Activated T-cell treated with anti-CD3 and anti-CD28 coated beads, Interleukin-2, amount 50 U/mL, for 72 hours (primary cell): ENCODE results near the gene SLC25A39. TPM values are rescaled to one million over a fixed set of nuclear protein-coding genes. Genes with fewer than 3 reads are reported as not detected.
A peak's percentile ranks its signal among the peaks of the same experiment; 100 is the strongest.
"Not testable (repeated sequence)": the region's sequence is repeated elsewhere in the genome, so short reads cannot be mapped to it uniquely, and the experiment has no call there.

Source experiments
- ATAC-seq, 2 donors: fragments of 150-1000 bp; cut with Tn5 transposase; replicated peaks in 1 of 2; 2 replicates each; pipeline ENCODE4 v1.10.0; 2021; ENCODE audit warnings: moderate library complexity in 2 of 2, mild to moderate bottlenecking in 1 of 2
- DNase-seq, 2 donors: peaks; one replicate each; pipeline ENCODE4 v3.0.0; 2021 to 2022; ENCODE audit warnings: mixed read lengths in 1 of 2
- H3K27ac Mint-ChIP-seq: one replicate; pipeline ENCODE4 v1.8.0; 2022; ENCODE audit warnings: mild to moderate bottlenecking, moderate library complexity, mixed read lengths
- H3K27me3 Mint-ChIP-seq: one replicate; pipeline ENCODE4 v1.8.0; 2022; ENCODE audit warnings: low read depth, mixed read lengths
- H3K36me3 Mint-ChIP-seq, 2 donors: one replicate each; pipeline ENCODE4 v1.8.0; 2022; ENCODE audit warnings: mixed read lengths in 2 of 2, mild to moderate bottlenecking in 1 of 2; ENCODE audit not compliant: insufficient read depth in 2 of 2
- H3K4me1 Mint-ChIP-seq: one replicate; pipeline ENCODE4 v1.8.0; 2022; ENCODE audit warnings: low read depth, mixed read lengths
- H3K4me3 Mint-ChIP-seq, 2 donors: one replicate each; pipeline ENCODE4 v1.8.0; 2022; ENCODE audit warnings: mild to moderate bottlenecking in 2 of 2, mixed read lengths in 2 of 2, moderate library complexity in 2 of 2
- H3K9me3 Mint-ChIP-seq, 2 donors: one replicate each; pipeline ENCODE4 v1.8.0; 2022; ENCODE audit warnings: mixed read lengths in 2 of 2
- total RNA-seq, 2 donors: library from RNA; stranded (reverse); gene quantifications; one replicate each; pipeline ENCODE4 v1.2.3, GENCODE V29; 2022

SLC25A39 gene
- total RNA-seq, 2 donors from 2014 or later = 83.6 to 97.2 TPM

DNA sequence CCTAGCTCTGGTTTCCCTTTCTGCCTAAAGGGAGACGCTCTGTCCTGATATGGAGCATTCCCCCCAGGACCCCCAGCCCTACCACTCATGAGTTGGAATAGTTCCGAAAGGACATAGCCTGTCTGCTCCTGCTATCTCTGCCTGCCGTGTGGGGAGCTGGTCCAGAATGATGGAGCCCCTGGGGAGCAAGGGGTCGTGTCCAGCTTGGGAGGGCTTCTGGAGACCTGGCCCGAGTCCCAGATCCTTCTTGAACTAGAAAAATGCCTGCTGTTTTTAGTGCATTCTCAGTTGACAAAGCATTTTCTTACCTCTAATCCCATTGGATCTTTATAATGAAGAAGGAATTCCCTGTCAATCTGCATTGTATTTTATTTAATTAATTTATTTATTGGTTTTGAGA, 11.3 kb upstream of the SLC25A39 start:
- no peak overlapping the region for H3K4me3 Mint-ChIP-seq
- no peaks in the 10 kb centered on the region for H3K36me3 Mint-ChIP-seq
- no peak for DNase-seq
- peaks cover 15% of the 10 kb centered on the region for H3K4me1 Mint-ChIP-seq
- no peaks in the 10 kb centered on the region for H3K9me3 Mint-ChIP-seq
- H3K27ac Mint-ChIP-seq = no peak overlapping the region
- no peak for ATAC-seq
- H3K27me3 Mint-ChIP-seq = no peaks in the 10 kb centered on the region

DNA sequence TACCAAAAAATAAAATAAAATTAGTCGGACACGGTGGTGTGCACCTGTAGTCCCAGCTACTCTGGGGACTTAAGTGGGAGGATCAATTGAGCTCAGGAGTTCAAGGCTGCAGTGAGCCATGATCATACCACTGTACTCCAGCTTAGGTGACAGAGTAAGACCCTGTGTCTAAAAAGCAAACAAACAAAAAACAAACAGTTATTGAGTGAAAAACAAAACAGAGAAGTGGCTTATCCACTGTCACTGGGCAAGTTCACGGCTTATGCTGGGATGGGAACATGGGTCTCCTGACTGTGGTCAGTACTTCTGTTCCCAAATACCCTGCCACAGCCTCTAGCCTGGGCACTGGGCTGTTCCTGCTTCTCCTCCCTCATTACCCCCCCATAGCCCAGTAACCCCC, 10.9 kb upstream of the SLC25A39 start:
- no peak overlapping the region for H3K27ac Mint-ChIP-seq
- H3K9me3 Mint-ChIP-seq = no peaks in the 10 kb centered on the region
- DNase-seq (no peak), ATAC-seq (no peak)
- H3K36me3 Mint-ChIP-seq = no peaks in the 10 kb centered on the region
- H3K4me1 Mint-ChIP-seq = peaks cover 16% of the 10 kb centered on the region
- H3K4me3 Mint-ChIP-seq = no peak overlapping the region
- no peaks in the 10 kb centered on the region for H3K27me3 Mint-ChIP-seq

DNA sequence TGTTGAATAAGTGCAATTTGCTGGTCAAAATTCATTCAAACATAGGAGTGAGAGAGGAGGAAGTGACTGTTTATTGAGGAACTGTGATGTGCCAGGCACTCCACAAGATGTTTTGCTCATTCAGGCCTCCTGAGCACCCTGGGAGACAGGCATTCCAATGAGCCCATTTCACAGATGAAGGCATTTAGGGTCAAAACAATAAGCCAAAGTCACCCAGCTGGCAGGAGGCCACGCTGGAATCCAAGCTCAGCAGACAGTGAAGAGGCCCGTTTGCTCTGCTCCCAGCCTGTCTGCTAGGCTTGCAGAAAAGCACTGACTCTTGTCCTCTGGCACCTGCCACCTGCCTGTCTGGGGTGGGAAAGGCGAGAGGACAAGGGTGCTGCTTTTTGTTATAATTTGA, 10.1 kb upstream of the SLC25A39 start:
- Mint-ChIP-seq H3K27ac (no peak overlapping the region), H3K9me3 (no peaks in the 10 kb centered on the region), H3K36me3 (no peaks in the 10 kb centered on the region), H3K4me3 (no peak overlapping the region), H3K27me3 (no peaks in the 10 kb centered on the region), H3K4me1 (peaks cover 16% of the 10 kb centered on the region)
- DNase-seq (no peak), ATAC-seq (no peak)

DNA sequence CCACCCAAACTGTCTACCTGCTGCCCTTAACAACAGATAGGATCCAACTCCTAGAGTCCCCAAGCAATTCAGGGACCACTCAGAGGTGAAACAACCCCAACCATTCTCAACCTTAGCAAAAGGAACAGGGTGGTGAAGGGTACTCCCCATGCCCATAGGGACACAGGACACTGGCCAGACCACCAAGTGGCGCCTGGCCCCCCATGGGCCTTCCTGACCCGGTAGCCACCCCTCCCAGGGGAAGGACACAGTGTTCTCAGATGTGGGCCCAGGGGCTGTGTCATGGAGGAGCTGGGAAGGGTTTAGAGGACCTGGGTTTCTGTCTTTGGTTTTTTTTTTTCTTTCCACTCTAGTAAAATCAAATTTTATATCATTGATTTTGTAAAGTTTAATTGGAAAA, 9.7 kb upstream of the SLC25A39 start:
- ATAC-seq = no peak
- Mint-ChIP-seq H3K4me3 (no peak overlapping the region), H3K36me3 (no peaks in the 10 kb centered on the region), H3K4me1 (peaks cover 16% of the 10 kb centered on the region), H3K27me3 (no peaks in the 10 kb centered on the region), H3K27ac (no peak overlapping the region), H3K9me3 (no peaks in the 10 kb centered on the region)
- DNase-seq = no peak

DNA sequence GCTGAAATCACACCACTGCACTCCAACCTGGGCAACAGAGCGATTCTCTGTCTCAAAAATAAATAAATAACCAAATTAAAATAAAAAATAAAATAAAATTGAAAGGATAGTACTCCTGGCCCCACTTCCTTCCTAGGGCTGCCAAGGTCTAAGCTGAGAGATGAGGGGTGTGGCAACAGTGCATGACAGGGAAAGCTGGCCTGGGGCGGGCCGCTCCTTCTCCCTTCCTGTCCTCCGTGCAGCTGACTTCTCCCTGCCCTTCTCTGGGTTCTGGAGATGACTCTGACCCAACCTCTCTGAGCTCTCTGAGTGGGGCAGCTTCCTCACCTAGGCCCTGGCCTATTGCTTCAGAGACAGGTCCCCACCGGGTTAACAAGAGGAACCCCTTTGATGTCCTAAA, 8.7 kb upstream of the SLC25A39 start:
- peaks cover 11% of the 10 kb centered on the region for H3K4me1 Mint-ChIP-seq
- H3K27me3 Mint-ChIP-seq = no peaks in the 10 kb centered on the region
- H3K27ac Mint-ChIP-seq = no peak overlapping the region
- no peak for ATAC-seq
- no peak overlapping the region for H3K4me3 Mint-ChIP-seq
- H3K36me3 Mint-ChIP-seq = no peaks in the 10 kb centered on the region
- no peaks in the 10 kb centered on the region for H3K9me3 Mint-ChIP-seq
- DNase-seq = no peak

DNA sequence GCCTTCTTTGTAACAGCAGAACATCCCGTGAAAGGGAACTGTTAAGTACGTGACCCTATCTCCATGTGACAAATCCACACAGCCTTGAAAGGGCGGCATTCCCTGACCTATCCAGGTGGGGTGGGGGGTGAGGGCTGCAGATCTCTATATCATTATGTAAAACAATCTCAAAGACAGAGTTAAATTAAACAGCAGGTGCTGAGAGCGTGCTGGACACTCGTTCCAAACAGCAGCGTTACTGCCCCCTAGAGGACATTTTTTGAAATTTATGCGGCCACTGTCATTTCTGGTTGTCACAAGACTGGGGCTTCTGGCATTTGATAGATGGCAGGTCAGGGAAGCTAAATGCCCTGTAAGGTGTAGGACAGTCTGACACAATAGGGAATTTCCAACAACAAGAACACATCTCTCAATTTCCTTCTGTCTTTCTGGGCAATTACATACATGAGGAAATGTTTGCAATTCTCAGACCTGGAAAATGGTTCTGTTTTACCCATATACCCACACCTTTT, 6.7 kb upstream of the SLC25A39 start:
- Mint-ChIP-seq H3K4me3 (no peak overlapping the region), H3K9me3 (no peaks in the 10 kb centered on the region), H3K27ac (no peak overlapping the region), H3K4me1 (peaks cover 14% of the 10 kb centered on the region), H3K27me3 (no peaks in the 10 kb centered on the region), H3K36me3 (no peaks in the 10 kb centered on the region)
- DNase-seq (peak; percentile 76 to 82), ATAC-seq (peak; percentile 42 to 50)

DNA sequence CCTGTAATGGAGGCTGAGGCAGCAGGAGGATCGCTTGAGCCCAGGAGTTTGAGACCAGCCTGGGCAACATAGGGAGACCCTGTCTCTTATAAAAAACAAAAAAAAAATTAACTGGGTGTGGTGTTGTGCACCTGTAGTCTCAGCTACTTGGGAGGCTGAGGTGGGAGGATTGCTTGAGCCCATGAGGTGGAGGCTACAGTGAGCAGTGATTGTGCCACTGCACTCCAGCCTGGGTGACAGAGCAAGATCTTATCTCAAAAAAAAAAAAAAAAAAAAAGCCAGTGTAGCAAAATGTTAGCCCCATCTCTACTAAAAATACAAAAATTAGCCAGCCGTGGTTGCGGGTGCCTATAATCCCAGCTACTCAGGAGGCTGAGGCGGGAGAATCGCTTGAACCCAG, 5.6 kb upstream of the SLC25A39 start:
- H3K4me1 Mint-ChIP-seq = peaks cover 17% of the 10 kb centered on the region
- not testable (repeated sequence) for H3K9me3 Mint-ChIP-seq, H3K36me3 Mint-ChIP-seq, H3K27me3 Mint-ChIP-seq, H3K27ac Mint-ChIP-seq, ATAC-seq, H3K4me3 Mint-ChIP-seq, DNase-seq

DNA sequence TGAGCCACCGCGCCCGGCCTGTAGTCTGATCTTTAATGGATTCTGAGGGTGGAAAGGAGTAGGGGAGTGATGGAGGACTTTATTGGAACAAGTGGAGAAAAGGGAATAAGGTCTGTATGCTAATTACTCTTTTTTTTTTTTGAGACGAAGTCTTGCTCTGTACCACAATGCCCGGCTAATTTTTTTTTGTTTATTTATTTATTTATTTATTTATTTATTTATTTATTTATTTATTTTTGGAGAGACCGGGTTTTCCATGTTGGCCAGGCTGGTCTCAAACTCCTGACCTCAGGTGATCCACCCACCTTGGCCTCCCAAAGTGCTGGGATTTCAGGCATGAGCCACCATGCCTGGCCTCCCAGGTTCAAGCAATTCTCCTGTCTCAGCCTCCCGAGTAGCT, 4.9 kb upstream of the SLC25A39 start:
- not testable (repeated sequence) for H3K9me3 Mint-ChIP-seq, H3K36me3 Mint-ChIP-seq, ATAC-seq, DNase-seq, H3K4me3 Mint-ChIP-seq, H3K27me3 Mint-ChIP-seq, H3K27ac Mint-ChIP-seq
- peaks cover 21% of the 10 kb centered on the region for H3K4me1 Mint-ChIP-seq

DNA sequence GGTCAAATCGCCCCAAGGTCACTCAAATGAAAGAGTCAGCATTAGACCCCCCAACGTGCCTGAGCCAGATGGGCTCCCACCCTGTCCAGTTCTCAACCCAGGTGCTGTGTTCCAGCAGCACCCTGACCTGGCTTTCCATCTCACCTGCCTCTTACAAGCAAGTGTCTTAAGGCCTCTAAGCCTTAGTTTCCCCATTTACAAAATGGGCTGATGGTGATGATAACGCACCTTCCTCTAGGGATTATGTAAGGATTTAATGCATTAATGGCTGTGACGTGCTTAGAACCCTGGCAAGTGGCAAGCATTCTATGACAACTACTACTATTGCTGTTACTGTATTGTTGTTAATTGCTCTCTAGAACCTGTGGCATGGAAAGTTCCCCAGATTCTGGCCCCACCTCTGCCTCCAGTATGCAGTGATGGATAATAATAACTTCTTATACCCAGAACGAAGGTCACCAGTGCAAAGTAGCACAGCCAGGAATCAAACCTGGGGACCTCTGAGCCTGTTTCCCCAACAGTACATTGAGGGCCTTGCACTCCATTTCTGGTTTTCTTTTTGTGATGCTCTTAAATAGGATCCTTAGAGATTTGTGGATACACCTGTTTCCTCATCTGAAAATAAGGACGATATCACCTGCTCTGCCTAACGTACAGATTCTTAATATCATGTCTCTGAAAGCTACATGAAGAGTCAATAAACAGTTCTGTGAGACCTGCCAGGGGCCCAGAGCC, 3.3 kb upstream of the SLC25A39 start:
- no peak for ATAC-seq

DNA sequence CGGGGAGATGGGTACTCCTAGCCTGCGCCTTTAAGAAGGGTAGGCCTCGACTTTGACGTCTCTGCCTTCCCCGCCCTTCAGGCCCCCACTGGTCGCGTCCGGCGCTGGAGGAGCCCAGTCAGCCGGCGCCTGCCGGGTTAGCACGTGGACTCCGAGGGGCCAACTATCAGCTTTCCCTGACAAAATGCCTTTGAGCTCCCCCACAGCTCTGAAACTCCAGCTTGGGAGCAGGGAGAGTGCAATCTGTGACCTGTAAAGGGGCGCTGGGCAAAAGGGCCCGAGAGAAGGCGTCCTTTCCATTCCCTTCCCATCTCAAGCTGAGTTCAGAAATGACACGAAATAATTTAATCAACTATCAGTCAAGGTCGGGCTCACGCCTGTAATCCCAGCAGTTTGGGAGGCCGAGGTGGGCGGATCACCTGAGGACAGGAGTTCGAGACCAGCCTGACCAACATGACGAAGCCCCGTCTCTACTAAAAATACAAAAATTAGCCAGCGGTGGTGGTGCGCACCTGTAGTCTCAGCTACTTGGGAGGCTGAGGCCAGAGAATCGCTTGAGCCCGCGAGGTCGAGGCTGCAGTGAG, 2.3 kb upstream of the SLC25A39 start:
- H3K27ac Mint-ChIP-seq = peak overlapping the region; percentile 60
- H3K4me1 Mint-ChIP-seq = peaks cover 30% of the 10 kb centered on the region
- H3K9me3 Mint-ChIP-seq = no peaks in the 10 kb centered on the region
- ATAC-seq (peak; percentile 74), DNase-seq (peak; percentile 93 to 96)
- no peaks in the 10 kb centered on the region for H3K27me3 Mint-ChIP-seq
- H3K36me3 Mint-ChIP-seq = no peaks in the 10 kb centered on the region
- peak overlapping the region; percentile 75 to 78 for H3K4me3 Mint-ChIP-seq

More for the DNA sequence above, 3.3 kb upstream of the SLC25A39 start:
- H3K4me1 Mint-ChIP-seq = peaks cover 30% of the 10 kb centered on the region
- H3K27me3 Mint-ChIP-seq = no peaks in the 10 kb centered on the region
- no peaks in the 10 kb centered on the region for H3K36me3 Mint-ChIP-seq
- no peaks in the 10 kb centered on the region for H3K9me3 Mint-ChIP-seq
- no peak for DNase-seq
- no peak overlapping the region for H3K27ac Mint-ChIP-seq
- peak overlapping the region; percentile 36 to 43 for H3K4me3 Mint-ChIP-seq

DNA sequence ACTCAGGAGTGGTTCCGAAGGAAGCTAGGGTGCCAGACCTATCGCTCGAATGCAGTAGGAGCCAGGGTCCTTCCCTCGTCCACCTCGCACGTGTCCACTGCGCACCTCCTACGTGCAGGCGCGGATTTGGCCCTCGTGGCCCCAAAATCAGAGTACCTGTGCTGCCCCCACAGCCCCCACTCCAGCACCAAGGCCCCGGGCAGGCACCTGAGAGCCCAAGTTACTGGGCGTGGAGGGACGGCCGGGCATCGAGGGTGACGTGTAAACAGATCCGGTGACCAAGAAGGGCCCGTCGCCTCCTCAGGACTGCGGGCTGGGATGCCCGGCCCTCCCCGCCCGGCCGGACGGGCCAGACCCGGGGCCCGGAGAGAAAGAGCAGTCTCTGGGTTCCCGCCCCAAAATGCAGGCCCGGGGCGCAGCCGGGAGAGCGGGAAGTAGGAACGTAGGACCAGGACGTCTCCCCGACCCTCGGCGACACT, 492 bp downstream of the SLC25A39 start:
- peak in 1 of 2 donors; percentile 2 for ATAC-seq

DNA sequence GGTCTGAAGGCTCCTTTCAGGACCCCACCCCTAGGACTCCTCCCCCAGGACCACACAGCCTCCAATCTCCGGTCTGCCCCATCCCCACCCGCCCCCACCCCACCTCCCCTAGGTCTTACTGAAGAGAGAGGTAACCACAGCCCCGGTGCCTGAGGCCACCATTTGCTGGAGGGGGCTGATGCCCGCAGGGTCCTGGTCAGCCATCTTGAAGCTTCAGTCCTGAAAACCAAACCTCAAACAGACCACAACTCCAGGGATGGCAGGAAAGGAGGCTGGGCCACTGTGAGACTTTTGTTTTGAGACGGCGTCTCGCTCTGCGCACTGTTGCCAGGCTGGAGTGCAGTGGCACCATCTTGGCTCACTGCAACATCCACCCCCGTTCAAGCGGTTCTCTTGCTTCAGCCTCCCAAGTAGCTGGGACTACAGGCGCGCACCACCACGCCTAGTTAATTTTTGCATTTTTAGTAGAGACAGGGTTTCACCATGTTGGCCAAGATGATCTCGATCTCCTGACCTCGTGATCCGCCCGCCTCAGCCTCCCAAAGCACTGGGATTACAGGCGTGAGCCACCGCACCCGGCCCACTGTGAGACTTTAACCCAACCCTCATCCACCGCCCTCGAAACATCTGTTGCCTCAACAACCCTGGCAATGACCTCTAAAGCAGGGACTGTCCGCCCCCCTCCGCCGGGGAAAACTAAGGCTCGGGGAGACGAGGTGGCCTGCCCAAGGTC, 1.1 kb downstream of the SLC25A39 start:
- no peaks in the 10 kb centered on the region for H3K27me3 Mint-ChIP-seq
- H3K4me3 Mint-ChIP-seq = peak overlapping the region; percentile 91 to 96
- DNase-seq (no peak), ATAC-seq (no peak)
- H3K27ac Mint-ChIP-seq = no peak overlapping the region
- peaks cover 2 to 4% of the 10 kb centered on the region in 2 donors for H3K36me3 Mint-ChIP-seq
- H3K9me3 Mint-ChIP-seq = no peaks in the 10 kb centered on the region
- peaks cover 20% of the 10 kb centered on the region for H3K4me1 Mint-ChIP-seq

More for the DNA sequence above, 492 bp downstream of the SLC25A39 start:
- Mint-ChIP-seq H3K4me3 (peak overlapping the region; percentile 91 to 96), H3K9me3 (no peaks in the 10 kb centered on the region), H3K27me3 (no peaks in the 10 kb centered on the region), H3K27ac (no peak overlapping the region), H3K36me3 (peaks cover 2 to 4% of the 10 kb centered on the region in 2 donors), H3K4me1 (peaks cover 20% of the 10 kb centered on the region)
- no peak for DNase-seq

DNA sequence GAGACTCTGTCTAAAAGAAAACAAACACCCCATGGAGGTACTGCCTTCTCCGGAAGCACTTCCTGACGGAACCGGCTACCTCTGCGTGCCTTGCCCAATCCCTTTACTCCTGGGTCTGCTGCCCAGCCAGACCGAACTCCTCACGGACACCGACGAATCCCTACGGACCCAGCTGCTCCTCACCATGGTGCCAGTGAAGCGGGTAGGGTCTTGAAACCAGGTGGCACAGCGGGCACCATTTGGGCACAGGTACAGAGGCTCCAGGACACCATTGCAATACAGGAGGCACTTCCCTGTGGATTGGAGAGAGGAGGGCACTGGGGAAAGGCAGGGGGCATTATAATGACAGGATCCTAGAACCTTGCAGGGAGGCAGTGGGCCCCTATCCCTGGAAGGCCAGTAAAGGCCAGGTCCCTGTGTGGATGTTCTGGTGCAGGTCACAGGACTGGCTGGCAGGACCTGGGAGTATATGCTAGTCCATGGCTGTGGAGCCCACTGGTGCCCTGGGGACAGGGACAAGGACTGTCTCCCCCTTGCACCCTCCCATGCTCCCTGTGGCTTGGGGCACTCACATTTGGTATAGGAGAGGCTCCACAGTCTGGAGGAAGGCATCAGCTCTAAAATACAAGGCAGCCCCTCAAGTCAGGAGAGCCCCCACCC, 2.3 kb downstream of the SLC25A39 start:
- no peak for ATAC-seq
- Mint-ChIP-seq H3K36me3 (peaks cover 2 to 4% of the 10 kb centered on the region in 2 donors), H3K4me1 (peaks cover 20% of the 10 kb centered on the region), H3K9me3 (no peaks in the 10 kb centered on the region), H3K27me3 (peaks cover 4% of the 10 kb centered on the region), H3K27ac (no peak overlapping the region), H3K4me3 (peak overlapping the region in 1 of 2 donors; percentile 37)
- no peak for DNase-seq
